ENCODE results near the gene MAP3K4. TPM values are rescaled to one million over a fixed set of nuclear protein-coding genes. Genes with fewer than 3 reads are reported as not detected.

MAP3K4 gene
- total RNA-seq, 1 donor from 2014 or later: 36.5 TPM

- no peak for DNase-seq (ENCODE audit: low spot score)
Measured at GRCh38 chr6:161143663-161144430, 152.3 kb downstream of the MAP3K4 start.

GRCh38 chr6:161150136-161150535 is 158.6 kb downstream of the MAP3K4 start:
- DNase-seq (ENCODE audit: low spot score): no peak

- no peak for DNase-seq (ENCODE audit: low spot score)
Measured at GRCh38 chr6:161150566-161150965, 159.0 kb downstream of the MAP3K4 start.

- no peak for DNase-seq (ENCODE audit: low spot score)
Measured at GRCh38 chr6:161151059-161151645, 159.6 kb downstream of the MAP3K4 start.

GRCh38 chr6:161151660-161152526 is 160.3 kb downstream of the MAP3K4 start:
- no peak for DNase-seq (ENCODE audit: low spot score)

GRCh38 chr6:161152527-161152862 is 160.9 kb downstream of the MAP3K4 start:
- no peak for DNase-seq (ENCODE audit: low spot score)

- no peak for DNase-seq (ENCODE audit: low spot score)
Measured at GRCh38 chr6:161152907-161153662, 161.5 kb downstream of the MAP3K4 start.

GRCh38 chr6:161153725-161154124 is 162.2 kb downstream of the MAP3K4 start:
- no peak for DNase-seq (ENCODE audit: low spot score)

- DNase-seq (ENCODE audit: low spot score): no peak
Measured at GRCh38 chr6:161154796-161155335, 163.3 kb downstream of the MAP3K4 start.

GRCh38 chr6:161161121-161161520 is 169.6 kb downstream of the MAP3K4 start:
- DNase-seq (ENCODE audit: low spot score): no peak

- DNase-seq (ENCODE audit: low spot score): no peak
Measured at GRCh38 chr6:161161889-161162624, 170.5 kb downstream of the MAP3K4 start.

GRCh38 chr6:161162722-161163121 is 171.2 kb downstream of the MAP3K4 start:
- peak; percentile 64 for DNase-seq (ENCODE audit: low spot score)

GRCh38 chr6:161163466-161164181 is 172.1 kb downstream of the MAP3K4 start:
- DNase-seq (ENCODE audit: low spot score): no peak

GRCh38 chr6:161164182-161164625 is 172.6 kb downstream of the MAP3K4 start:
- DNase-seq (ENCODE audit: low spot score): no peak

- DNase-seq (ENCODE audit: low spot score): no peak
Measured at GRCh38 chr6:161166176-161166575, 174.6 kb downstream of the MAP3K4 start.

GRCh38 chr6:161166677-161167076 is 175.1 kb downstream of the MAP3K4 start:
- DNase-seq (ENCODE audit: low spot score): no peak
